Endothelial cell of umbilical vein (primary cell): Measurements from ENCODE around the gene CYREN. TPM values are rescaled to one million over a fixed set of nuclear protein-coding genes. Genes with fewer than 3 reads are reported as not detected.

Experiments used
- BruUV-seq: library from RNA; stranded (reverse); fragments of 400-500 nt; replicated peaks from 2 replicates; lab custom pipeline; 2021; lab: Mats Ljungman, UMichigan
- CTCF ChIA-PET: fragments of 300-600, 350-600 bp; sonication (Branson Sonifier 250); formaldehyde crosslinking; loops from one replicate; lab custom pipeline; 2021; ENCODE audit warnings: antibody characterized with exemption, inconsistent platforms; lab: Charles Lee
- POLR2A ChIA-PET: fragments of 300-600, 350-600 bp; sonication (Branson Sonifier 250); formaldehyde crosslinking; loops from one replicate; lab custom pipeline; 2021; ENCODE audit warnings: antibody characterized with exemption, inconsistent platforms; lab: Charles Lee
- DNase-seq: peaks from one replicate; pipeline ENCODE4 v3.0.0-alpha.2; 2011; ENCODE audit warnings: low read depth, low spot score
- FAIRE-seq: peaks from 2 replicates; lab custom pipeline; 2011; peaks lifted over from hg19 to GRCh38; lab: Jason Lieb, UNC
- H2AFZ ChIP-seq: 2 replicates; pipeline ENCODE4 v1.6.0; 2012; ENCODE audit warnings: low read depth, low read length, control low read depth, inconsistent platforms
- H3K27ac ChIP-seq: 2 replicates; pipeline ENCODE4 v1.5.1; 2011; ENCODE audit warnings: low read depth, mild to moderate bottlenecking, control low read depth, low read length, moderate library complexity; ENCODE audit not compliant: insufficient read depth
- H3K27me3 ChIP-seq, 2 experiments: 2 replicates each; pipeline versions ENCODE4 v1.6.0 to v1.6.1; 2011; ENCODE audit warnings: low read length in 2 of 2, mixed read lengths in 1 of 2; ENCODE audit not compliant: control insufficient read depth in 2 of 2, insufficient read depth in 2 of 2
- H3K36me3 ChIP-seq, 2 experiments: 2 replicates in 1 of 2; 3 replicates in 1 of 2; pipeline ENCODE4 v1.5.1; 2011; ENCODE audit warnings: low read length in 2 of 2, mild to moderate bottlenecking in 1 of 2, moderate library complexity in 1 of 2; ENCODE audit not compliant: control insufficient read depth in 2 of 2, insufficient read depth in 2 of 2; ENCODE audit errors: extremely low read depth in 1 of 2
- H3K4me1 ChIP-seq: 3 replicates; pipeline ENCODE4 v1.5.1; 2011; ENCODE audit warnings: mild to moderate bottlenecking, low read length; ENCODE audit not compliant: control insufficient read depth, insufficient read depth; ENCODE audit errors: extremely low read depth
- H3K4me2 ChIP-seq: 2 replicates; pipeline ENCODE4 v1.6.1; 2011; ENCODE audit warnings: low read length, control low read depth, mixed read lengths; ENCODE audit not compliant: insufficient read depth
- H3K4me3 ChIP-seq, 3 experiments: fragments of 200-600 bp in 1 of 3; sonication (generic), shearing (Covaris generic) in 1 of 3; replicated peaks in 1 of 3; 2 replicates each; pipeline ENCODE4 v1.5.1; 2011 to 2016; ENCODE audit warnings: control low read depth in 3 of 3, low read length in 3 of 3, mild to moderate bottlenecking in 2 of 3, inconsistent platforms in 1 of 3, low read depth in 1 of 3, moderate library complexity in 1 of 3; ENCODE audit not compliant: insufficient read depth in 1 of 3
- H3K79me2 ChIP-seq: 2 replicates; pipeline ENCODE4 v1.6.0; 2012; ENCODE audit warnings: low read length, inconsistent platforms; ENCODE audit not compliant: control insufficient read depth, insufficient read depth
- H3K9ac ChIP-seq: replicated peaks from 2 replicates; pipeline ENCODE3; 2011; ENCODE audit warnings: low read length, control low read depth; ENCODE audit not compliant: insufficient read depth; ENCODE audit errors: extremely low read depth
- H3K9me1 ChIP-seq: replicated peaks from 3 replicates; pipeline ENCODE4 v1.6.0; 2011; ENCODE audit warnings: mild to moderate bottlenecking, low read length; ENCODE audit not compliant: control insufficient read depth, insufficient read depth; ENCODE audit errors: extremely low read depth
- H3K9me3 ChIP-seq: replicated peaks from 2 replicates; pipeline ENCODE4 v1.5.1; 2012; ENCODE audit warnings: low read length, inconsistent platforms; ENCODE audit not compliant: control insufficient read depth, insufficient read depth
- H4K20me1 ChIP-seq: replicated peaks from 2 replicates; pipeline ENCODE3; 2011; ENCODE audit warnings: mild to moderate bottlenecking, low read length; ENCODE audit not compliant: control insufficient read depth, insufficient read depth; ENCODE audit errors: extremely low read depth
- CTCF ChIP-seq, 2 donors: IDR thresholded peaks; 1 replicate in 1 of 2; 2 replicates in 1 of 2; pipeline ENCODE4 v1.5.1; 2011; ENCODE audit warnings: low read length in 2 of 2, mild to moderate bottlenecking in 2 of 2, moderate library complexity in 2 of 2, control low read depth in 1 of 2, inconsistent platforms in 1 of 2, low read depth in 1 of 2; ENCODE audit not compliant: insufficient read depth in 1 of 2; ENCODE audit errors: extremely low read depth in 1 of 2
- EZH2 ChIP-seq: IDR thresholded peaks from 2 replicates; pipeline ENCODE4 v1.6.1; 2012; ENCODE audit warnings: borderline replicate concordance, low read depth, mild to moderate bottlenecking, moderate library complexity, low read length, inconsistent platforms; ENCODE audit not compliant: severe bottlenecking
- FOS ChIP-seq: IDR thresholded peaks from 2 replicates; pipeline ENCODE4 v1.6.1; 2011; ENCODE audit warnings: mild to moderate bottlenecking, low read length, moderate library complexity, borderline replicate concordance; ENCODE audit not compliant: insufficient read depth
- GATA2 ChIP-seq: IDR thresholded peaks from 2 replicates; pipeline ENCODE4 v1.7.0; 2011; ENCODE audit warnings: low read depth, mild to moderate bottlenecking, moderate library complexity, mixed read lengths, low read length; ENCODE audit not compliant: insufficient read length, insufficient read depth
- JUN ChIP-seq: IDR thresholded peaks from 2 replicates; pipeline ENCODE4 v1.6.1; 2011; ENCODE audit warnings: borderline replicate concordance, low read depth; ENCODE audit not compliant: insufficient read length, insufficient read depth
- MAX ChIP-seq: IDR thresholded peaks from 2 replicates; pipeline ENCODE4 v1.6.1; 2011; ENCODE audit not compliant: insufficient read depth, insufficient read length
- MYC ChIP-seq: IDR thresholded peaks from one replicate; pipeline ENCODE4 v1.6.1; 2011; ENCODE audit warnings: mild to moderate bottlenecking, low read depth, low read length
- POLR2A ChIP-seq: IDR thresholded peaks from 2 replicates; pipeline ENCODE4 v1.6.1; 2012; ENCODE audit warnings: low read depth, mild to moderate bottlenecking, control low read depth, low read length
- POLR2AphosphoS5 ChIP-seq: IDR thresholded peaks from 2 replicates; pipeline ENCODE4 v1.6.1; 2012; ENCODE audit warnings: low read depth, mild to moderate bottlenecking, control low read depth, low read length, moderate library complexity; ENCODE audit not compliant: insufficient read depth
- dilution Hi-C: fragments of 300-500 bp; cut with MboI; formaldehyde crosslinking; loops from one replicate; pipeline ENCODE4 v1.15.0; 2019; ENCODE audit warnings: low sequenced_read_pairs; ENCODE audit not compliant: extremely low pct_ligation_motif_present
- intact Hi-C: fragments of 100-400 bp; cut with micrococcal nuclease; formaldehyde crosslinking; loops from one replicate; pipeline ENCODE4 v1.10.0; 2022
- polyA plus RNA-seq, 4 experiments: library from polyadenylated mRNA; depleted of rRNA in 3 of 4; stranded (reverse) in 3 of 4; unstranded in 1 of 4; fragments of >200 nt; gene quantifications; 2 replicates each; pipeline versions ENCODE4 v1.2.1 to v1.2.3, GENCODE V29; 2011 to 2012; ENCODE audit warnings: missing spikeins in 1 of 4
- total RNA-seq: library from RNA; stranded (reverse); gene quantifications from 2 replicates; pipeline ENCODE4 v1.2.3, GENCODE V29; 2021

Gene CYREN
- total and polyA plus RNA-seq, 2 donors (not counting 3 experiments of a cell fraction or from before 2014, with no cell fraction given): 19.1 to 30.8 TPM

- BruUV-seq: no TSS peak
- Histone ChIP-seq H3K36me3 (peaks cover 4% of the 10 kb centered on the region in 2 experiments), H3K27ac (peak overlapping the region; percentile 63), H3K9ac (peak overlapping the region; percentile 74), H2AFZ (peak overlapping the region; percentile 49), H3K4me2 (peak overlapping the region; percentile 93), H4K20me1 (no peaks in the 10 kb centered on the region), H3K4me3 (peak overlapping the region; percentile 47 to 75 (median 66)), H3K9me3 (no peaks in the 10 kb centered on the region), H3K79me2 (peaks cover 3% of the 10 kb centered on the region), H3K4me1 (peaks cover 23% of the 10 kb centered on the region), H3K9me1 (no peaks in the 10 kb centered on the region), H3K27me3 (no peaks in the 10 kb centered on the region)
- no peak for TF ChIP-seq GATA2
- peak; percentile 1 for TF ChIP-seq FOS
- ChIA-PET CTCF (interaction anchor here (0.9 to 3.8 kb wide), 15 partner anchors 9 to 539 kb away, joined by 3 to 45 read pairs (median 4); partner anchors contain the start of genes AGBL3, TMEM140 and WDR91), POLR2A (interaction anchor here (1.1 to 1.5 kb wide), 2 partner anchors 9 to 22 kb away, joined by 3 to 4 read pairs; partner anchors contain the start of gene TMEM140)
- intact Hi-C loops: loop anchor here (1.0 to 10.0 kb wide), 8 partner anchors 21 to 558 kb away; partner anchors contain the start of genes AGBL3, TMEM140 and WDR91
- no peak for DNase-seq
- dilution Hi-C loops: no loop called here
- no peak for FAIRE-seq
Measured at GRCh38 chr7:135169964-135170273, 588 bp downstream of the CYREN start.

- H3K9me3 ChIP-seq: no peaks in the 10 kb centered on the region
- no peak overlapping the region for H2AFZ ChIP-seq
- no peak for TF ChIP-seq MAX
- TF ChIP-seq MYC: no peak
- TF ChIP-seq FOS: peak; percentile 16
- TF ChIP-seq GATA2: no peak
- TF ChIP-seq JUN: no peak
- TF ChIP-seq CTCF (IDR thresholded peaks at IDR 0.05; ENCODE audit: extremely low read depth in 1 of 2, insufficient read depth in 1 of 2, low read depth in 1 of 2, low read length in 2 of 2): peak; percentile 30 to 46
- TF ChIP-seq EZH2: no peak
- TF ChIP-seq POLR2AphosphoS5: no peak
- TF ChIP-seq POLR2A: no peak
- H3K9me1 ChIP-seq: no peaks in the 10 kb centered on the region
- ChIA-PET CTCF (interaction anchor here (0.7 to 3.8 kb wide), 12 partner anchors 9 to 539 kb away, joined by 3 to 45 read pairs (median 5); partner anchors contain the start of genes AGBL3, TMEM140 and WDR91), POLR2A (interaction anchor here (0.8 to 1.5 kb wide), 2 partner anchors 9 to 22 kb away, joined by 3 read pairs; partner anchors contain the start of gene TMEM140)
- H3K9ac ChIP-seq: peak overlapping the region; percentile 74
- peak overlapping the region; percentile 47 to 75 (median 66) for H3K4me3 ChIP-seq
- BruUV-seq: TSS peak; percentile 38
- no peaks in the 10 kb centered on the region for H4K20me1 ChIP-seq
- peak overlapping the region; percentile 93 for H3K4me2 ChIP-seq
- H3K27ac ChIP-seq: peak overlapping the region; percentile 63
- DNase-seq: peak; percentile 26
- H3K79me2 ChIP-seq: peaks cover 3% of the 10 kb centered on the region
- no peaks in the 10 kb centered on the region for H3K27me3 ChIP-seq
- dilution Hi-C loops: no loop called here
- intact Hi-C loops: loop anchor here (10.0 kb wide), 1 partner anchor 475 kb away; no protein-coding TSS in a partner anchor
- H3K4me1 ChIP-seq: peaks cover 23% of the 10 kb centered on the region
- H3K36me3 ChIP-seq: peaks cover 4% of the 10 kb centered on the region in 2 experiments
- peak; percentile 73 for FAIRE-seq
Measured at GRCh38 chr7:135169141-135169963, 1.2 kb downstream of the CYREN start.
